Liver (tissue), 9 donors: Measurements from ENCODE around the gene TMEM17. TPM values are rescaled to one million over a fixed set of nuclear protein-coding genes. Genes with fewer than 3 reads are reported as not detected.
A peak's percentile ranks its signal among the peaks of the same experiment; 100 is the strongest.

ENCODE experiments used
- DNase-seq: peaks from one replicate; pipeline ENCODE4 v3.0.0-alpha.2; 2017; ENCODE audit warnings: low spot score
- H3K27ac ChIP-seq, 2 donors: one replicate each; pipeline ENCODE4 v1.7.0; 2013; ENCODE audit warnings: inconsistent platforms in 2 of 2, low read length in 2 of 2, control low read depth in 1 of 2, low read depth in 1 of 2, mild to moderate bottlenecking in 1 of 2
- H3K27me3 ChIP-seq, 4 donors: one replicate each; pipeline versions ENCODE4 v1.6.1 to v1.7.0; 2013; ENCODE audit warnings: low read length in 3 of 4, inconsistent platforms in 1 of 4, mild to moderate bottlenecking in 1 of 4, moderate library complexity in 1 of 4; ENCODE audit not compliant: control insufficient read depth in 4 of 4, insufficient read depth in 4 of 4
- H3K36me3 ChIP-seq, 4 donors: one replicate each; pipeline versions ENCODE4 v1.6.1 to v1.7.0; 2013; ENCODE audit warnings: low read length in 3 of 4, mild to moderate bottlenecking in 3 of 4, low read depth in 1 of 4, moderate library complexity in 1 of 4; ENCODE audit not compliant: control insufficient read depth in 4 of 4, insufficient read depth in 3 of 4
- H3K4me1 ChIP-seq, 4 donors: one replicate each; pipeline versions ENCODE4 v1.6.1 to v1.7.0; 2013; ENCODE audit warnings: low read length in 3 of 4, mild to moderate bottlenecking in 3 of 4, moderate library complexity in 1 of 4; ENCODE audit not compliant: control insufficient read depth in 4 of 4, insufficient read depth in 4 of 4
- H3K4me3 ChIP-seq, 3 donors: one replicate each; pipeline versions ENCODE4 v1.6.1 to v1.7.0; 2013; ENCODE audit warnings: low read length in 3 of 3, control low read depth in 1 of 3, low read depth in 1 of 3, mild to moderate bottlenecking in 1 of 3
- H3K9ac ChIP-seq, 2 donors: one replicate each; pipeline ENCODE4 v1.7.0; 2013; ENCODE audit warnings: low read length in 2 of 2, mild to moderate bottlenecking in 2 of 2, moderate library complexity in 2 of 2, control low read depth in 1 of 2, low read depth in 1 of 2
- H3K9me3 ChIP-seq, 4 donors: one replicate each; pipeline versions ENCODE4 v1.6.1 to v1.7.0; 2013; ENCODE audit warnings: low read length in 3 of 4; ENCODE audit not compliant: control insufficient read depth in 4 of 4
- ATF3 ChIP-seq: IDR thresholded peaks from 2 replicates; pipeline ENCODE4 v1.6.1; 2016; ENCODE audit warnings: antibody characterized with exemption
- CTCF ChIP-seq: fragments of 150-350 bp; IDR thresholded peaks from 2 replicates; pipeline ENCODE4 v1.5.1; 2017; ENCODE audit warnings: improper control_type of control experiment, low read depth, low read length; ENCODE audit not compliant: missing input control
- EGR1 ChIP-seq, 2 donors: IDR thresholded peaks; 2 replicates each; pipeline ENCODE4 v1.6.1; 2016 to 2018; ENCODE audit warnings: antibody characterized with exemption in 2 of 2, low read depth in 2 of 2
- FOXA1 ChIP-seq: IDR thresholded peaks from 2 replicates; pipeline ENCODE4 v1.6.1; 2016; ENCODE audit warnings: antibody characterized with exemption
- FOXA2 ChIP-seq: IDR thresholded peaks from 2 replicates; pipeline ENCODE4 v1.6.1; 2016; ENCODE audit warnings: antibody characterized with exemption
- GABPA ChIP-seq, 2 donors: IDR thresholded peaks in 1 of 2; conservative IDR thresholded peaks in 1 of 2; 2 replicates each; pipeline ENCODE4 v1.6.1; 2016; ENCODE audit warnings: antibody characterized with exemption in 2 of 2, mild to moderate bottlenecking in 1 of 2, moderate library complexity in 1 of 2
- HNF4A ChIP-seq, 2 donors: conservative IDR thresholded peaks; 2 replicates each; pipeline ENCODE4 v1.6.1; 2016; ENCODE audit warnings: antibody characterized with exemption in 2 of 2, mild to moderate bottlenecking in 2 of 2
- HNF4G ChIP-seq: IDR thresholded peaks from 2 replicates; pipeline ENCODE4 v1.6.1; 2016; ENCODE audit warnings: antibody characterized with exemption
- JUND ChIP-seq, 2 donors: IDR thresholded peaks; 2 replicates each; pipeline ENCODE4 v1.6.1; 2016; ENCODE audit warnings: antibody characterized with exemption in 2 of 2
- MAX ChIP-seq: IDR thresholded peaks from 2 replicates; pipeline ENCODE4 v1.6.1; 2016; ENCODE audit warnings: antibody characterized with exemption
- NR2F2 ChIP-seq: IDR thresholded peaks from 2 replicates; pipeline ENCODE4 v1.6.1; 2016; ENCODE audit warnings: antibody characterized with exemption
- RAD21 ChIP-seq, 2 donors: IDR thresholded peaks; 2 replicates each; pipeline ENCODE4 v1.6.1; 2016; ENCODE audit warnings: antibody characterized with exemption in 2 of 2, mild to moderate bottlenecking in 2 of 2
- REST ChIP-seq: IDR thresholded peaks from 2 replicates; pipeline ENCODE4 v1.6.1; 2016; ENCODE audit warnings: antibody characterized with exemption, mild to moderate bottlenecking
- RXRA ChIP-seq, 2 donors: IDR thresholded peaks; 2 replicates each; pipeline ENCODE4 v1.6.1; 2017 to 2018; ENCODE audit warnings: antibody characterized with exemption in 2 of 2, mild to moderate bottlenecking in 1 of 2
- SP1 ChIP-seq: IDR thresholded peaks from 2 replicates; pipeline ENCODE4 v1.6.1; 2018; ENCODE audit warnings: antibody characterized with exemption, mild to moderate bottlenecking
- TAF1 ChIP-seq: conservative IDR thresholded peaks from 2 replicates; pipeline ENCODE4 v1.6.1; 2016; ENCODE audit warnings: antibody characterized with exemption, mild to moderate bottlenecking
- YY1 ChIP-seq: IDR thresholded peaks from 2 replicates; pipeline ENCODE4 v1.6.1; 2016; ENCODE audit warnings: antibody characterized with exemption, mild to moderate bottlenecking
- ZBTB33 ChIP-seq: IDR thresholded peaks from 2 replicates; pipeline ENCODE4 v1.6.1; 2016; ENCODE audit warnings: antibody characterized with exemption
- WGBS: extraction: QIAGEN DNeasy Blood & Tissue Kit; methylation state at CpG from one replicate; pipeline ENCODE4 v1.1.7; 2013; 5-methylcytosine and 5-hydroxymethylcytosine counted together
- polyA plus RNA-seq, 2 donors: library from polyadenylated mRNA; stranded (reverse) in 1 of 2; unstranded in 1 of 2; fragments of 200-250 nt in 1 of 2; fragments of >200 nt in 1 of 2; fragmentation: Nextera tagmentation in 1 of 2; extraction: Ambion mirVana in 1 of 2; gene quantifications; one replicate each; pipeline versions ENCODE4 v1.2.1 to v1.2.3, GENCODE V29; 2013 to 2015
- total RNA-seq, 2 donors: library from RNA; depleted of rRNA; stranded (reverse); fragments of >200 nt; gene quantifications; one replicate each; pipeline ENCODE4 v1.2.3, GENCODE V29; 2014
- donor health status: healthy.
- donor health status: healthy.
- donor health status: healthy.
- donor health status: healthy.
- donor health status: healthy.

The TMEM17 gene
- total and polyA plus RNA-seq, 4 donors, result 0.70 to 1.9 (median 1.2) TPM

DNA sequence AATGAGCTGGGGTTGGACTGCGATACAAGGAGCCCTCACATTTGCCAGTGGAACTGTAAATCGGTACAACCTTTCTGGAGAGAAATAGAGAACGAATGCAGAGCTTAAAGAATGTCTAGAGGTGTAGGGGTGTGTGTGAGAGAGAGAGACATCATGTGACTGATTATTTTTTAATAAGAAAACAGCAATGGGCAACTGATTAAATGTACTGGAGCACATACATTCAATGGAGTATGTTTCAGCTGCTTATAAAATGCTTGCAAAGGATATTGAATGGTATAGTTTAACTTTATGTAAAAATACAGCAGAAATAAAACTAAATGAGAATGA, 391 bp upstream of the TMEM17 start:
- Histone ChIP-seq H3K36me3 (no peaks in the 10 kb centered on the region), H3K4me3 (peak overlapping the region; percentile 81 to 92 (median 87)), H3K9me3 (no peaks in the 10 kb centered on the region), H3K9ac (peak overlapping the region; percentile 98 to 100), H3K27ac (peak overlapping the region; percentile 96 to 100), H3K27me3 (no peaks in the 10 kb centered on the region), H3K4me1 (peaks cover 4 to 17% (median 4%) of the 10 kb centered on the region in 4 donors)
- TF ChIP-seq NR2F2 (no peak), ZBTB33 (no peak), CTCF (no peak), JUND (IDR thresholded peaks at IDR 0.05) (no peak), MAX (no peak), TAF1 (no peak), GABPA (IDR thresholded peaks at IDR 0.05 in 1 of 2, conservative IDR thresholded peaks at IDR 0.05 in 1 of 2) (no peak), RXRA (IDR thresholded peaks at IDR 0.05) (no peak)
- under 1% methylated on average over 3 of the region's 3 CpGs for WGBS
- no peak for DNase-seq

DNA sequence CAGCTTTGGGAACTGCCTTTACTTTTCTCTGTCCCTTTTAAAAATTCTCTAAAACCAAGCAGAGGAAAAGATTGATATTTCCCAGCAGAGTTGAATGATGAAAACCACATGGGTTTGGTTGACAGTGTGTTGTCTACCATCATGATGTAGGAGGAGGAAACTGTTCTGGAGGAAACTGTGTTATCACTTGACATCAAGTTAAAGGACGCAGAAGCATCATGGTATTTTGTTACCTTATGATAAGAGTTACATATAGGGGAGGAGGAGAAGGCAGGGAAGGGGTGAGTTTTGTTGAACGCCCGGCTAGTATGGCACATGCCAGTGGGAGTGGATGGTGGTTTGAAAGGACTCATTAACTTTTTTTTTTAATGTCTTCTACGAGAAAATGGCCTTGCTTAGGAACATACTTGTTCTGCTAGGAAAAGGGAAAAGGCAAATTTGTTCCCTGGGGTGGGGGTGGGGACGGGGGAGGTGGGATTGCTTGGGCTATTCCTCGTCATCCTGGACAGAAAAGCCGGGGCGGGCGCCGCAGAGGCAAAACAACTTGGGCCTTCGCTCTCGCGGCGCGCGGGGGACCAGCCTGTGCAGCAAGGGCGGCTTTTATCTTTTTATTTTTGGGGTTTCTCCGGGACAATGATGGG, 766 bp downstream of the TMEM17 start:
- Histone ChIP-seq H3K9me3 (no peaks in the 10 kb centered on the region), H3K9ac (peak overlapping the region in 1 of 2 donors; percentile 98), H3K27me3 (no peaks in the 10 kb centered on the region), H3K36me3 (no peaks in the 10 kb centered on the region), H3K4me1 (peaks cover 4 to 22% (median 4%) of the 10 kb centered on the region in 4 donors), H3K4me3 (peak overlapping the region in 2 of 3 donors; percentile 26 to 81), H3K27ac (peak overlapping the region; percentile 96 to 100)
- no peak for TF ChIP-seq NR2F2
- TF ChIP-seq FOXA2, result no peak
- no peak for TF ChIP-seq GABPA (IDR thresholded peaks at IDR 0.05 in 1 of 2, conservative IDR thresholded peaks at IDR 0.05 in 1 of 2)
- no peak for TF ChIP-seq TAF1
- TF ChIP-seq FOXA1, result no peak
- TF ChIP-seq REST, result no peak
- no peak for TF ChIP-seq EGR1 (IDR thresholded peaks at IDR 0.05; ENCODE audit: low read depth in 2 of 2)
- TF ChIP-seq RAD21 (IDR thresholded peaks at IDR 0.05), result no peak
- TF ChIP-seq MAX, result no peak
- TF ChIP-seq JUND (IDR thresholded peaks at IDR 0.05), result no peak
- no peak for TF ChIP-seq CTCF
- TF ChIP-seq ZBTB33, result no peak
- no peak for TF ChIP-seq SP1
- no peak for TF ChIP-seq ATF3
- no peak for TF ChIP-seq YY1
- no peak for TF ChIP-seq HNF4A (conservative IDR thresholded peaks at IDR 0.05)
- TF ChIP-seq HNF4G, result no peak
- 15% methylated on average over 18 of the region's 18 CpGs for WGBS
- no peak for DNase-seq
